HepG2 (cell line): Measurements from ENCODE around the gene BCAS3. TPM values are rescaled to one million over a fixed set of nuclear protein-coding genes. Genes with fewer than 3 reads are reported as not detected.

Source experiments
- ERF ChIP-seq: IDR thresholded peaks from 2 replicates; pipeline ENCODE4 v1.6.1; 2018; ENCODE audit warnings: missing biosample characterization, missing genetic modification reagents
- HIC2 ChIP-seq: sonication (generic); formaldehyde crosslinking; IDR thresholded peaks from 2 replicates; pipeline ENCODE4 v1.9.0; 2022; ENCODE audit warnings: low read depth, missing genetic modification reagents
- KDM6A ChIP-seq: IDR thresholded peaks from 2 replicates; pipeline ENCODE4 v1.6.1; 2016; ENCODE audit warnings: low read depth
- KLF6 ChIP-seq: IDR thresholded peaks from 2 replicates; pipeline ENCODE4 v1.8.0; 2016; ENCODE audit warnings: missing biosample characterization, missing genetic modification reagents
- KLF9 ChIP-seq: IDR thresholded peaks from 2 replicates; pipeline ENCODE4 v1.6.1; 2016; ENCODE audit warnings: low read depth
- LBX2 ChIP-seq: sonication (generic); formaldehyde crosslinking; IDR thresholded peaks from 2 replicates; pipeline ENCODE4 v1.5.0; 2020; ENCODE audit warnings: missing genetic modification reagents, mild to moderate bottlenecking, borderline replicate concordance
- MAFG ChIP-seq: sonication (generic); formaldehyde crosslinking; IDR thresholded peaks from 2 replicates; pipeline ENCODE4 v1.5.1; 2020; ENCODE audit warnings: mild to moderate bottlenecking, missing genetic modification reagents
- NKX3-1 ChIP-seq: sonication (generic); formaldehyde crosslinking; IDR thresholded peaks from 2 replicates; pipeline ENCODE4 v1.5.0; 2020; ENCODE audit warnings: missing genetic modification reagents
- PITX1 ChIP-seq: sonication (generic); formaldehyde crosslinking; IDR thresholded peaks from 2 replicates; pipeline ENCODE4 v1.5.1; 2020; ENCODE audit warnings: mild to moderate bottlenecking, missing genetic modification reagents
- ZBED4 ChIP-seq: sonication (generic); formaldehyde crosslinking; IDR thresholded peaks from 2 replicates; pipeline ENCODE4 v1.4.0; 2020; ENCODE audit warnings: missing genetic modification reagents, borderline replicate concordance
- ZBTB7B ChIP-seq: sonication (generic); formaldehyde crosslinking; IDR thresholded peaks from 2 replicates; pipeline ENCODE4 v1.4.0; 2020; ENCODE audit warnings: missing genetic modification reagents
- ZFX ChIP-seq: sonication (generic); formaldehyde crosslinking; IDR thresholded peaks from 2 replicates; pipeline ENCODE4 v1.4.0; 2020; ENCODE audit warnings: mild to moderate bottlenecking, low read depth, missing genetic modification reagents, moderate library complexity
- ZNF18 ChIP-seq: sonication (generic); formaldehyde crosslinking; IDR thresholded peaks from 2 replicates; pipeline ENCODE4 v1.8.0; 2022; ENCODE audit warnings: mild to moderate bottlenecking, missing genetic modification reagents; ENCODE audit not compliant: insufficient replicate concordance
- ZNF563 ChIP-seq: sonication (generic); formaldehyde crosslinking; IDR thresholded peaks from 2 replicates; pipeline ENCODE4 v1.8.0; 2022; ENCODE audit warnings: mild to moderate bottlenecking, moderate library complexity, missing genetic modification reagents
- ZNF687 ChIP-seq: sonication (generic); formaldehyde crosslinking; IDR thresholded peaks from 2 replicates; pipeline ENCODE4 v1.5.1; 2020; ENCODE audit warnings: mild to moderate bottlenecking, missing genetic modification reagents, moderate library complexity
- ZNF792 ChIP-seq: IDR thresholded peaks from 2 replicates; pipeline ENCODE4 v1.6.1; 2016
- ZSCAN29 ChIP-seq: sonication (generic); formaldehyde crosslinking; conservative IDR thresholded peaks from 2 replicates; pipeline ENCODE4 v1.4.0; 2020; ENCODE audit warnings: mild to moderate bottlenecking, missing genetic modification reagents
- polyA plus RNA-seq, 8 experiments: library from polyadenylated mRNA; depleted of rRNA in 3 of 8; stranded (reverse) in 7 of 8; unstranded in 1 of 8; fragments of >200 nt; fragmentation: Illumina TruSeq in 4 of 8; extraction: Trizol in 4 of 8; gene quantifications; 2 replicates each; pipeline versions ENCODE4 v1.2.1 to v1.2.3, GENCODE V29; 2011 to 2016; ENCODE audit warnings: low read depth in 4 of 8, missing spikeins in 1 of 8, mixed read lengths in 1 of 8; ENCODE audit not compliant: insufficient read depth in 1 of 8
- total RNA-seq, 5 experiments: library from RNA; depleted of rRNA; stranded (reverse); fragments of >200 nt; fragmentation: Illumina TruSeq; extraction: Trizol; gene quantifications; 2 replicates each; pipeline ENCODE4 v1.2.3, GENCODE V29; 2016; ENCODE audit warnings: low read depth in 1 of 5

The BCAS3 gene
- total and polyA plus RNA-seq, 2 of the 13 experiments (the other 11 are each of a cell fraction or from before 2014, with no cell fraction given), result 10.7 to 11.2 TPM

GRCh38 chr17:61399131-61400065 is 721.7 kb downstream of the BCAS3 start, which contains the start of gene TBX2 (continued):
- TF ChIP-seq ZNF563 (CRISPR knock-in tag) (peak; percentile 78), PITX1 (CRISPR knock-in tag) (no peak), ZNF18 (CRISPR knock-in tag) (peak; percentile 88), KLF9 (CRISPR knock-in tag) (0 out of 2 replicates have a peak, but pooled peaks have one; percentile 37), ZFX (CRISPR knock-in tag) (peak; percentile 96), ZBED4 (CRISPR knock-in tag) (peak; percentile 78), MAFG (no peak), HIC2 (no peak), ZSCAN29 (CRISPR knock-in tag) (no peak; the same call in 1 of the 2 replicates), ERF (CRISPR knock-in tag) (peak; percentile 46), ZBTB7B (CRISPR knock-in tag) (peak; percentile 88), KDM6A (no peak), ZNF792 (CRISPR knock-in tag) (no peak; the same call in 1 of the 2 replicates), LBX2 (CRISPR knock-in tag) (0 out of 2 replicates have a peak, but pooled peaks have one; percentile 24), NKX3-1 (peak; percentile 71), KLF6 (CRISPR knock-in tag) (peak; percentile 45; the same call in 1 of the 2 replicates), ZNF687 (CRISPR knock-in tag) (peak; percentile 86)
